Osteocyte (in vitro differentiated cells): ENCODE data around the gene CDH4. TPM values are rescaled to one million over a fixed set of nuclear protein-coding genes. Genes with fewer than 3 reads are reported as not detected.

ENCODE experiments used
- DNase-seq: peaks from one replicate; pipeline ENCODE4 v3.0.0; 2021; ENCODE audit warnings: mixed read lengths; ENCODE audit not compliant: unreplicated experiment; ENCODE audit errors: extremely low spot score
- H3K27ac Mint-ChIP-seq: one replicate; pipeline ENCODE4 v1.8.0; 2021; ENCODE audit warnings: mild to moderate bottlenecking, mixed read lengths; ENCODE audit not compliant: unreplicated experiment
- H3K27me3 Mint-ChIP-seq: one replicate; pipeline ENCODE4 v1.8.0; 2021; ENCODE audit warnings: mixed read lengths; ENCODE audit not compliant: unreplicated experiment
- H3K36me3 Mint-ChIP-seq: one replicate; pipeline ENCODE4 v1.8.0; 2021; ENCODE audit warnings: mixed read lengths; ENCODE audit not compliant: unreplicated experiment
- H3K4me1 Mint-ChIP-seq: one replicate; pipeline ENCODE4 v1.8.0; 2021; ENCODE audit warnings: mixed read lengths; ENCODE audit not compliant: unreplicated experiment
- H3K4me3 Mint-ChIP-seq: one replicate; pipeline ENCODE4 v1.8.0; 2021; ENCODE audit warnings: mild to moderate bottlenecking, moderate library complexity, mixed read lengths; ENCODE audit not compliant: unreplicated experiment
- H3K9me3 Mint-ChIP-seq: one replicate; pipeline ENCODE4 v1.8.0; 2021; ENCODE audit warnings: mixed read lengths; ENCODE audit not compliant: unreplicated experiment
- total RNA-seq: library from RNA; stranded (reverse); gene quantifications from 2 replicates; pipeline ENCODE4 v1.2.1, GENCODE V29; 2021
- TF ChIP-seq, protein P1 (sequence below): fragments of 200-600 bp; sonication (generic); IDR thresholded peaks from 2 replicates; pipeline ENCODE4 v1.5.0; 2021; ENCODE audit warnings: antibody characterized with exemption, mild to moderate bottlenecking, moderate library complexity

Gene CDH4
- total RNA-seq, 1 donor from 2014 or later = 1.3 TPM

DNA sequence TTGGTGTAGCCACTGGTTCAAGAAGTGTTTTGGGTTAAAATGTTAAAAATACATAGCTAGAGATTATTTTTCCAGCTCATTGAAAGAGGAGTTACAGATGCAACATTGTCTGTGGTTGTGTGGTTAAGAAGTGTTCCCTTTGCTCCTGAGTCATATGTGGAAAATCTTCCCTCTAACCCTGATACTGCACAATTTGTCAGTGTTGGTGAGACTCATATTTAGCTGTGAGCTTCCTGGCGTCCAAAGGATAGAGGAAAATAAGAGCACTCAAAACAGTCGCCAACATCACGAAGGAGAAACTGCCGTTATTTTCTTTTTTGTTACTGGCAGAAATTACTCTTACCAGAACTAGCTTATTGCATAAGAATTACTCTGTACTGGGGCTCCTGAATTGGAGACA is 250.4 kb downstream of the CDH4 start:
- no peak overlapping the region for H3K4me3 Mint-ChIP-seq
- no peaks in the 10 kb centered on the region for H3K27me3 Mint-ChIP-seq
- peaks cover 15% of the 10 kb centered on the region for H3K4me1 Mint-ChIP-seq
- DNase-seq = no peak
- TF ChIP-seq, protein P1, sequence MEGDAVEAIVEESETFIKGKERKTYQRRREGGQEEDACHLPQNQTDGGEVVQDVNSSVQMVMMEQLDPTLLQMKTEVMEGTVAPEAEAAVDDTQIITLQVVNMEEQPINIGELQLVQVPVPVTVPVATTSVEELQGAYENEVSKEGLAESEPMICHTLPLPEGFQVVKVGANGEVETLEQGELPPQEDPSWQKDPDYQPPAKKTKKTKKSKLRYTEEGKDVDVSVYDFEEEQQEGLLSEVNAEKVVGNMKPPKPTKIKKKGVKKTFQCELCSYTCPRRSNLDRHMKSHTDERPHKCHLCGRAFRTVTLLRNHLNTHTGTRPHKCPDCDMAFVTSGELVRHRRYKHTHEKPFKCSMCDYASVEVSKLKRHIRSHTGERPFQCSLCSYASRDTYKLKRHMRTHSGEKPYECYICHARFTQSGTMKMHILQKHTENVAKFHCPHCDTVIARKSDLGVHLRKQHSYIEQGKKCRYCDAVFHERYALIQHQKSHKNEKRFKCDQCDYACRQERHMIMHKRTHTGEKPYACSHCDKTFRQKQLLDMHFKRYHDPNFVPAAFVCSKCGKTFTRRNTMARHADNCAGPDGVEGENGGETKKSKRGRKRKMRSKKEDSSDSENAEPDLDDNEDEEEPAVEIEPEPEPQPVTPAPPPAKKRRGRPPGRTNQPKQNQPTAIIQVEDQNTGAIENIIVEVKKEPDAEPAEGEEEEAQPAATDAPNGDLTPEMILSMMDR = no peak
- no peak overlapping the region for H3K27ac Mint-ChIP-seq
- H3K36me3 Mint-ChIP-seq = no peaks in the 10 kb centered on the region
- no peaks in the 10 kb centered on the region for H3K9me3 Mint-ChIP-seq

DNA sequence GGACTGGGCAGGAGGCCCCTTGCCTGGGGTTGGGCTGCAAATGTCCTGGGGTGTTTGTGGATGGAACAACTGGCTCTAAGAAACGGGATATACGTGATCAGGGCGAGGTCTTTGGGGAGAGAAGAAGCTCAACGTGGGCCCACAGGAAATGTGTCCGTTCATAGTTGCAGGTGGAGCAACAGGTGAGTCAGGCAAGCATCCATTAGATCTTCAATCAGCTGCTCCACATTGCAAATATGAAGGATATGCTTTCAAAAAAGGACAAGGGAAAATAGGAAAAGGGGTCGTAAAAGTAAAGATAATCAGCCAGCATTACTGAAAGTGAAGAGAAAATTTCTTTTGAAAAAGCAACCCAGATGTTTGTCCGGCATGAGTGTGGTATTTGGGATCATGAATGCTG is 251.0 kb downstream of the CDH4 start:
- H3K27me3 Mint-ChIP-seq = no peaks in the 10 kb centered on the region
- no peaks in the 10 kb centered on the region for H3K36me3 Mint-ChIP-seq
- TF ChIP-seq, protein P1 = no peak
- no peak overlapping the region for H3K4me3 Mint-ChIP-seq
- no peak for DNase-seq
- H3K9me3 Mint-ChIP-seq = no peaks in the 10 kb centered on the region
- H3K4me1 Mint-ChIP-seq = peaks cover 15% of the 10 kb centered on the region
- no peak overlapping the region for H3K27ac Mint-ChIP-seq

DNA sequence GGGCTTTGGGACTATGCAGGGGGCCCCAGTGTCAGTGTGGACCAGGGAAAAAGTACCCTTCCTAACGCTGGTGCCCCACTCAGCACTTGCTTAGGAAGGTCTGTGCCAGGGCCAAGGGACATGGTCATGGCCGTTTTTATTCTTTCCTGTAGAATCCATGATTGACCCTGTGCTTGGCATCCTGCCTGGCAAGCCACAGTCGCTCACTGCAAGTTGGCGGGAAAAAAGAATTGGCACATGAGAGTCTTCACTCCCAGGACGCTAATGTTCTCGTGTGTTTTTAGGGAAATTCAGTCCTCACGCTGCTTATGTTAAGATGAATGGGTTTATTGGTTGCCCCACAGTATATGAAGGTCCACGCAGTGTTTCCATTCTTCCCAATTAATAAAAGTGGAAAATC is 253.4 kb downstream of the CDH4 start:
- no peak for DNase-seq
- H3K27me3 Mint-ChIP-seq = no peaks in the 10 kb centered on the region
- no peak overlapping the region for H3K4me3 Mint-ChIP-seq
- H3K36me3 Mint-ChIP-seq = no peaks in the 10 kb centered on the region
- no peak overlapping the region for H3K27ac Mint-ChIP-seq
- H3K9me3 Mint-ChIP-seq = no peaks in the 10 kb centered on the region
- TF ChIP-seq, protein P1 = no peak
- peaks cover 10% of the 10 kb centered on the region for H3K4me1 Mint-ChIP-seq

DNA sequence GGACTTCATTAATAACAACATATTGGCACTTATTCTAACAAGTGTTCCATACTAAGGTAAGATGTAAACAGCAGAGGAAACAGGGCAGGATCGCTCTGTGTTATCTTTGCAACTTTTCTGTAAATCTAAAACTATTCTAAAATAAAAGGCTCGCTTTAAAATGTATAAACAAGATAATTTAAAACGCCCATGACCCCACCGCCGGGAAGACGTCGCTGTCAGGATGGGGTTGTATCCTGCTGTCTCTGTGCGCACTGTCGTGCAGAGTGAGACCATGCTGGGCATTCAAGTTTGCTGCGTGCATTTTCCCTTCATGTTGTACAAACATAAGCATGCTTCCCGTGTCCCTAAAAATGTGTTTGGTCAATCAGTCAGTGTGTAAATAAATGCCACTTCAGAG is 255.7 kb downstream of the CDH4 start:
- DNase-seq = no peak
- no peak overlapping the region for H3K4me3 Mint-ChIP-seq
- TF ChIP-seq, protein P1 = no peak
- no peaks in the 10 kb centered on the region for H3K27me3 Mint-ChIP-seq
- H3K36me3 Mint-ChIP-seq = no peaks in the 10 kb centered on the region
- H3K4me1 Mint-ChIP-seq = no peaks in the 10 kb centered on the region
- no peaks in the 10 kb centered on the region for H3K9me3 Mint-ChIP-seq
- no peak overlapping the region for H3K27ac Mint-ChIP-seq

DNA sequence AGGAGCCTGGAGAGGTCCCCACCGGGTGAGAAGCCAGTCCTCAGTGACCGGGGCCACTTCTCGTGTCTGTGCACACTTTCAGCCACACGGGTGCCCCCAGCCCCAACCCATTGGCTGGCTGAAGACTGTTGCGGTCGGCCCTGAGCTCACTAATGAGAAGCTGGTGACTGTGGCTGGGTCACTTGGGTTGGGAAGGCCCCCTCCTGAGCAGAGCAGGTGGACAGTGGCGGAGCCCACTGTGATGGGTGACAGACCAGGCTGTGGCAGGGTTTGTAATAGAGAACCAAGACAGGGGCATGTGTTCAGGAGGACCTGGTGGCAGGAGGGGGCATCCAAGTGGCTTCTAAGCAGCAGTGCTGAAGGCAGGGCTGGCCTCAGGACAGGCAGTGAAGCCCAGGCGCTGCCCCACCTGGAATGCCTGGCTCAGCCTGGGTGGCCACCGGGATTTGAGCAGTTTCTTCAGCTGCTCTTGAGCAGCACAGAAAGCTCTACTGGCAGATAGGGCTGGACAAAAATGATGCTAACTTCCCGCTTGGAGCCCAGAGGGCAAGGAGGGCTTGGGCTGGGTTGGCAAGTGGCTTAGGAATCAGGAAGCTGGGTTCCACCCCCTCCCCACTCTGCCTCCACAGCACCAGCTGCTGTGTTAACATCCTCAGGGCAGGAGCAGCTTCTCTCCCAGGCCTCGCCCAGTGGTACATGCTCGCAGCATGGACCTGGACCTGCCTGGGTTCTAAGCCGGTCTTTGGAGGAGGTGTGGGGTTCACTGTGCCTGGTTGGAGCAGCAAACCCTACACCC is 256.4 kb downstream of the CDH4 start:
- Mint-ChIP-seq H3K27me3 (no peaks in the 10 kb centered on the region), H3K4me1 (no peaks in the 10 kb centered on the region), H3K4me3 (no peak overlapping the region), H3K36me3 (no peaks in the 10 kb centered on the region), H3K9me3 (no peaks in the 10 kb centered on the region), H3K27ac (no peak overlapping the region)
- no peak for DNase-seq
- TF ChIP-seq, protein P1 = no peak
